Upper lobe of right lung (tissue), 1 donor: ENCODE data around the gene RBM34. TPM values are rescaled to one million over a fixed set of nuclear protein-coding genes. Genes with fewer than 3 reads are reported as not detected.

Experiments
- ATAC-seq: fragments of 200-7000 bp; cut with Tn5 transposase; one replicate; pipeline ENCODE4 v1.9.1; 2020; ENCODE audit warnings: mild to moderate bottlenecking, moderate library complexity
- DNase-seq: peaks from one replicate; pipeline ENCODE4 v3.0.0-alpha.2; 2020
- H3K27ac ChIP-seq: fragments of 200-600 bp; one replicate; pipeline ENCODE4 v1.8.0; 2022
- H3K27me3 ChIP-seq: fragments of 200-600 bp; one replicate; pipeline ENCODE4 v1.8.0; 2022; ENCODE audit warnings: mild to moderate bottlenecking
- H3K36me3 ChIP-seq: fragments of 200-600 bp; one replicate; pipeline ENCODE4 v1.8.0; 2022
- H3K4me1 ChIP-seq: fragments of 200-600 bp; one replicate; pipeline ENCODE4 v1.8.0; 2022
- H3K4me3 ChIP-seq: fragments of 200-600 bp; one replicate; pipeline ENCODE4 v1.8.0; 2022; ENCODE audit warnings: mild to moderate bottlenecking
- H3K9me3 ChIP-seq: fragments of 200-600 bp; one replicate; pipeline ENCODE4 v1.8.0; 2022
- CTCF ChIP-seq: fragments of 200-600 bp; IDR thresholded peaks from one replicate; pipeline ENCODE4 v1.8.0; 2022; ENCODE audit warnings: antibody characterized with exemption
- intact Hi-C: fragments of 100-400 bp; cut with DNase I; formaldehyde crosslinking; loops from one replicate; pipeline ENCODE4 v1.11.0; 2022
- total RNA-seq: library from RNA; stranded (reverse); fragmentation: NEBNext Ultra II Directional; extraction: Animal tissue kit (Norgen Biotek cat#: 25700); gene quantifications from one replicate; pipeline ENCODE4 v1.2.1, GENCODE V29; 2021
- donor health status: DM: no; HTN: yes; CAD: no; lungs with severe emphysema.

Gene RBM34
- total RNA-seq, 1 donor from 2014 or later = 60.5 TPM

DNA sequence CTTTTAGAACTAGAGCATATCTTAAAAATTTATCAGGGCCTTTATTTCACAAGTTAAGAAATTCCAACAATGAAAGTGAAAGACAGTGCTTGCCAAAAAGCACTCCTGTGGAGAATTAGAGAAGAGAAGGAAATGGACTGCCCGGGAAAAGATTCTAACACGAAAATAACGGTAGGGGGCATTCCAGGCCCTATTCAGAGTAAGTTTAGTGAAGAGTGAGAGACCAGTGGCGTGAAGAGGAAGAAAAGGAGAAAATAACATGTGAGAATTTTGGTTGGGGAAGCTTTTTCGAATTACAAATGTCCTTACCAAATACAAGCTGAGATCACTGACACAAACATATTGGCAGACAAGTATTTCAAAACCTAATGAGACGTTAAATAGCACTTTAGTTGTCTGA is 38.4 kb upstream of the RBM34 start:
- no peak for DNase-seq
- H3K4me3 ChIP-seq = no peak overlapping the region
- H3K27me3 ChIP-seq = no peaks in the 10 kb centered on the region
- H3K9me3 ChIP-seq = no peaks in the 10 kb centered on the region
- peak; percentile 37 for TF ChIP-seq CTCF
- peak; percentile 64 for ATAC-seq
- H3K4me1 ChIP-seq = no peaks in the 10 kb centered on the region
- peaks cover 30% of the 10 kb centered on the region for H3K36me3 ChIP-seq
- H3K27ac ChIP-seq = peak overlapping the region; percentile 5
- intact Hi-C loops = no loop called here

DNA sequence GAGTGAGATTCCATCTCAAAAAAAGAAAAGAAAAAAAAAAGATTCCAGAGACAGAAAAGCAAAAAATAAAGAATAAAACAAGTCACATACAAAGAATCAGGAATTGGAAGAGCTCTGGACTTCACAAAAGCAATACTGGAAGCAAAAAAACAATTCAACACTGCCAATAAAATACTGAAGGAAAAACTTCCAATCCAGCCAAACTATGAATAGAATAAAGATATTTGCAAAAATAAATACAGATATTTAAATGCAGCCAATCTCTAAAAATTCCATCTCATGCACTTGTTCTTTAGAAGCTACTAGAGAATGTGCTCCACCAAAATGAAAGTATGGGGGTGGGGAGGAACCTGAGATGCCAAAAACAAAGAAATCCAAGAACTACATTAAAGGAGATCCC is 29.4 kb upstream of the RBM34 start:
- Histone ChIP-seq H3K4me1 (no peaks in the 10 kb centered on the region), H3K27ac (no peak overlapping the region), H3K4me3 (no peak overlapping the region), H3K36me3 (peaks cover 57% of the 10 kb centered on the region), H3K9me3 (no peaks in the 10 kb centered on the region), H3K27me3 (no peaks in the 10 kb centered on the region)
- intact Hi-C loops = no loop called here
- no peak for DNase-seq
- TF ChIP-seq CTCF = no peak
- ATAC-seq = no peak

DNA sequence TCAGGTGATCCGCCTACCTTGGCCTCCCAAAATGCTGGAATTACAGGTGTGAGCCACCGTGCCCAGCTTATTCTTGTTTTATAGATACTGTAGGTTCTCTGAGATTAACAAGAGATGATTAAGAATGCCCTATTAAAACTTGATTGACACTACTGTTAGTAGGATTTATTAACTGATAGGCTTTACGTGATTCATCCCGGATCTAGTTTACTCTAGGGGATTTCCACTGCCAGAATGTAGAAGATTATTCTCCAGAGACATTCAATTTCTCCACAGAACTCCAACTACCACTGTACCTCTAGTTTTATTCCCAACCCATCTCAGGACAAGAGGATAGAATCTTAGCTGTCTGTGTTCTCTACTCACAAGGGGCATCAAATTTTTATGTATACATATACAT is 26.3 kb upstream of the RBM34 start:
- intact Hi-C loops = no loop called here
- no peaks in the 10 kb centered on the region for H3K4me1 ChIP-seq
- H3K4me3 ChIP-seq = no peak overlapping the region
- no peak for DNase-seq
- peaks cover 33% of the 10 kb centered on the region for H3K36me3 ChIP-seq
- H3K9me3 ChIP-seq = no peaks in the 10 kb centered on the region
- ATAC-seq = no peak
- H3K27ac ChIP-seq = no peak overlapping the region
- TF ChIP-seq CTCF = no peak
- no peaks in the 10 kb centered on the region for H3K27me3 ChIP-seq

GRCh38 chr1:235181561-235182245 is 20.7 kb upstream of the RBM34 start:
- peaks cover 41% of the 10 kb centered on the region for H3K36me3 ChIP-seq
- ATAC-seq = no peak

DNA sequence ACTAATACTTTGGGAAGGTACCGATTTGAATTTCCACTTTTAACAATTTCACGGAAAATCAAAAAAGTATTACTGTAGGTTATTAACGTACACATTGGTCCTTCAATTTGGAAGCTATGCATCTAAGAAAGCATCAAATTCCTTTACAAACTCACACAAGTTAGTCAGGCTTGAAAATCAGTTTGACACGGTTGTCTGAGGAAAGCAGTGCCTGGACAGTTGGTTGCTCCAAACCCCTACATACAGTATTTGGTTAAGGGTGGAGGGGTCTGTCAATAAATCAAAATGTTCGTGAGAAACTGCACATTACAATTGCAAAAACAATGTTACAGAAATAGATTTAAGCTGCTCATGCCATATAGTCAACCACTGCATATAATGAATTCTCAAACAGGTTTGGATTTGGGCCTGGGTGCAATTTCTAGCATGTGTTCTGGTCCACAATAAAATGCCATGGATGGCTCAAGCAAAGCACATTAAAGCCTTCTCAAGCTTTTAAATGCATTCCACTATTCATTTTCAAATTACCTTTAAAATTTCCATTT is 19.9 kb upstream of the RBM34 start:
- H3K36me3 ChIP-seq = peaks cover 47% of the 10 kb centered on the region
- no peaks in the 10 kb centered on the region for H3K27me3 ChIP-seq
- TF ChIP-seq CTCF = no peak
- no peak overlapping the region for H3K27ac ChIP-seq
- no peaks in the 10 kb centered on the region for H3K9me3 ChIP-seq
- ATAC-seq = no peak
- DNase-seq = no peak
- no peak overlapping the region for H3K4me3 ChIP-seq
- intact Hi-C loops = no loop called here
- no peaks in the 10 kb centered on the region for H3K4me1 ChIP-seq

More at GRCh38 chr1:235181561-235182245, 20.7 kb upstream of the RBM34 start:
- no peak for DNase-seq
- H3K27ac ChIP-seq = no peak overlapping the region
- no peaks in the 10 kb centered on the region for H3K4me1 ChIP-seq
- no peaks in the 10 kb centered on the region for H3K27me3 ChIP-seq
- no peaks in the 10 kb centered on the region for H3K9me3 ChIP-seq
- no peak overlapping the region for H3K4me3 ChIP-seq
- TF ChIP-seq CTCF = no peak
- intact Hi-C loops = no loop called here

DNA sequence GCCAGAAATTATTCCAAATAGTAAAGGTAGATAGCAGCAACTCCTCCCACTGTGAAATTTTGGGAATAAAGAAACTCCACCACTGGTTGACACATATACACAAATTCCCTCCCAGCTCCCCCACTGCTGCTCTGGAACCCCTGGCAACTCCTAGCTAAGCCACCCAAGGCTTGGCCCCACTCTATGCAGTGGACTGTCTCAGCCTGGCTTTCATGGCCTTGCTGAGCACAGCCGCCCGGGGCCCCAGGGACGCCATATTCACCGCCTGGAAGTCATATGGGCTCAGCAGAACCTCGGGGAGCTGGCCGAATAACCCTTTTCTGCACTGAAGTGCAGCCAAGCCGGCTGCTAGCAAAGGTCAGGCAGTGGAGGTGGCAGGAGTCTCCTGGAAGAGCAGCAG is 15.4 kb upstream of the RBM34 start:
- TF ChIP-seq CTCF = no peak
- Histone ChIP-seq H3K27me3 (no peaks in the 10 kb centered on the region), H3K36me3 (peaks cover 76% of the 10 kb centered on the region), H3K9me3 (no peaks in the 10 kb centered on the region), H3K4me1 (no peaks in the 10 kb centered on the region), H3K27ac (no peak overlapping the region), H3K4me3 (no peak overlapping the region)
- intact Hi-C loops = no loop called here
- DNase-seq (no peak), ATAC-seq (no peak)
